ENCODE data around the gene SENP3.

- TF ChIP-seq, protein P1, sequence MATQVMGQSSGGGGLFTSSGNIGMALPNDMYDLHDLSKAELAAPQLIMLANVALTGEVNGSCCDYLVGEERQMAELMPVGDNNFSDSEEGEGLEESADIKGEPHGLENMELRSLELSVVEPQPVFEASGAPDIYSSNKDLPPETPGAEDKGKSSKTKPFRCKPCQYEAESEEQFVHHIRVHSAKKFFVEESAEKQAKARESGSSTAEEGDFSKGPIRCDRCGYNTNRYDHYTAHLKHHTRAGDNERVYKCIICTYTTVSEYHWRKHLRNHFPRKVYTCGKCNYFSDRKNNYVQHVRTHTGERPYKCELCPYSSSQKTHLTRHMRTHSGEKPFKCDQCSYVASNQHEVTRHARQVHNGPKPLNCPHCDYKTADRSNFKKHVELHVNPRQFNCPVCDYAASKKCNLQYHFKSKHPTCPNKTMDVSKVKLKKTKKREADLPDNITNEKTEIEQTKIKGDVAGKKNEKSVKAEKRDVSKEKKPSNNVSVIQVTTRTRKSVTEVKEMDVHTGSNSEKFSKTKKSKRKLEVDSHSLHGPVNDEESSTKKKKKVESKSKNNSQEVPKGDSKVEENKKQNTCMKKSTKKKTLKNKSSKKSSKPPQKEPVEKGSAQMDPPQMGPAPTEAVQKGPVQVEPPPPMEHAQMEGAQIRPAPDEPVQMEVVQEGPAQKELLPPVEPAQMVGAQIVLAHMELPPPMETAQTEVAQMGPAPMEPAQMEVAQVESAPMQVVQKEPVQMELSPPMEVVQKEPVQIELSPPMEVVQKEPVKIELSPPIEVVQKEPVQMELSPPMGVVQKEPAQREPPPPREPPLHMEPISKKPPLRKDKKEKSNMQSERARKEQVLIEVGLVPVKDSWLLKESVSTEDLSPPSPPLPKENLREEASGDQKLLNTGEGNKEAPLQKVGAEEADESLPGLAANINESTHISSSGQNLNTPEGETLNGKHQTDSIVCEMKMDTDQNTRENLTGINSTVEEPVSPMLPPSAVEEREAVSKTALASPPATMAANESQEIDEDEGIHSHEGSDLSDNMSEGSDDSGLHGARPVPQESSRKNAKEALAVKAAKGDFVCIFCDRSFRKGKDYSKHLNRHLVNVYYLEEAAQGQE (IDR thresholded peaks at IDR 0.05; ENCODE audit: insufficient read depth in 1 of 2, low read depth in 2 of 2, low read length in 2 of 2) = no peak
- TF ChIP-seq POLR2AphosphoS5 (IDR thresholded peaks at IDR 0.05; ENCODE audit: low read depth, low read length) = no peak
- TF ChIP-seq FOXP2 (optimal IDR thresholded peaks at IDR 0.05; ENCODE audit: borderline replicate concordance, extremely low read depth, extremely low read length, insufficient read depth) = no peak
These were observed 16.8 kb upstream of the SENP3 start for GRCh38 chr17:7544911-7545310.

Measured in PFSK-1 (cell line).